Endothelial cell of umbilical vein (primary cell): ENCODE results near the gene MCRIP2. TPM values are rescaled to one million over a fixed set of nuclear protein-coding genes. Genes with fewer than 3 reads are reported as not detected.

Experiments used
- BruUV-seq: library from RNA; stranded (reverse); fragments of 400-500 nt; replicated peaks from 2 replicates; lab custom pipeline; 2021; lab: Mats Ljungman, UMichigan
- CTCF ChIA-PET: fragments of 300-600, 350-600 bp; sonication (Branson Sonifier 250); formaldehyde crosslinking; loops from one replicate; lab custom pipeline; 2021; ENCODE audit warnings: antibody characterized with exemption, inconsistent platforms; lab: Charles Lee
- POLR2A ChIA-PET: fragments of 300-600, 350-600 bp; sonication (Branson Sonifier 250); formaldehyde crosslinking; loops from one replicate; lab custom pipeline; 2021; ENCODE audit warnings: antibody characterized with exemption, inconsistent platforms; lab: Charles Lee
- DNase-seq: peaks from one replicate; pipeline ENCODE4 v3.0.0-alpha.2; 2011; ENCODE audit warnings: low read depth, low spot score
- FAIRE-seq: peaks from 2 replicates; lab custom pipeline; 2011; peaks lifted over from hg19 to GRCh38; lab: Jason Lieb, UNC
- H2AFZ ChIP-seq: 2 replicates; pipeline ENCODE4 v1.6.0; 2012; ENCODE audit warnings: low read depth, low read length, control low read depth, inconsistent platforms
- H3K27ac ChIP-seq: 2 replicates; pipeline ENCODE4 v1.5.1; 2011; ENCODE audit warnings: low read depth, mild to moderate bottlenecking, control low read depth, low read length, moderate library complexity; ENCODE audit not compliant: insufficient read depth
- H3K27me3 ChIP-seq, 2 experiments: 2 replicates each; pipeline versions ENCODE4 v1.6.0 to v1.6.1; 2011; ENCODE audit warnings: low read length in 2 of 2, mixed read lengths in 1 of 2; ENCODE audit not compliant: control insufficient read depth in 2 of 2, insufficient read depth in 2 of 2
- H3K36me3 ChIP-seq, 2 experiments: 2 replicates in 1 of 2; 3 replicates in 1 of 2; pipeline ENCODE4 v1.5.1; 2011; ENCODE audit warnings: low read length in 2 of 2, mild to moderate bottlenecking in 1 of 2, moderate library complexity in 1 of 2; ENCODE audit not compliant: control insufficient read depth in 2 of 2, insufficient read depth in 2 of 2; ENCODE audit errors: extremely low read depth in 1 of 2
- H3K4me1 ChIP-seq: 3 replicates; pipeline ENCODE4 v1.5.1; 2011; ENCODE audit warnings: mild to moderate bottlenecking, low read length; ENCODE audit not compliant: control insufficient read depth, insufficient read depth; ENCODE audit errors: extremely low read depth
- H3K4me2 ChIP-seq: 2 replicates; pipeline ENCODE4 v1.6.1; 2011; ENCODE audit warnings: low read length, control low read depth, mixed read lengths; ENCODE audit not compliant: insufficient read depth
- H3K4me3 ChIP-seq, 3 experiments: fragments of 200-600 bp in 1 of 3; sonication (generic), shearing (Covaris generic) in 1 of 3; replicated peaks in 1 of 3; 2 replicates each; pipeline ENCODE4 v1.5.1; 2011 to 2016; ENCODE audit warnings: control low read depth in 3 of 3, low read length in 3 of 3, mild to moderate bottlenecking in 2 of 3, inconsistent platforms in 1 of 3, low read depth in 1 of 3, moderate library complexity in 1 of 3; ENCODE audit not compliant: insufficient read depth in 1 of 3
- H3K79me2 ChIP-seq: 2 replicates; pipeline ENCODE4 v1.6.0; 2012; ENCODE audit warnings: low read length, inconsistent platforms; ENCODE audit not compliant: control insufficient read depth, insufficient read depth
- H3K9ac ChIP-seq: replicated peaks from 2 replicates; pipeline ENCODE3; 2011; ENCODE audit warnings: low read length, control low read depth; ENCODE audit not compliant: insufficient read depth; ENCODE audit errors: extremely low read depth
- H3K9me1 ChIP-seq: replicated peaks from 3 replicates; pipeline ENCODE4 v1.6.0; 2011; ENCODE audit warnings: mild to moderate bottlenecking, low read length; ENCODE audit not compliant: control insufficient read depth, insufficient read depth; ENCODE audit errors: extremely low read depth
- H3K9me3 ChIP-seq: replicated peaks from 2 replicates; pipeline ENCODE4 v1.5.1; 2012; ENCODE audit warnings: low read length, inconsistent platforms; ENCODE audit not compliant: control insufficient read depth, insufficient read depth
- H4K20me1 ChIP-seq: replicated peaks from 2 replicates; pipeline ENCODE3; 2011; ENCODE audit warnings: mild to moderate bottlenecking, low read length; ENCODE audit not compliant: control insufficient read depth, insufficient read depth; ENCODE audit errors: extremely low read depth
- EZH2 ChIP-seq: IDR thresholded peaks from 2 replicates; pipeline ENCODE4 v1.6.1; 2012; ENCODE audit warnings: borderline replicate concordance, low read depth, mild to moderate bottlenecking, moderate library complexity, low read length, inconsistent platforms; ENCODE audit not compliant: severe bottlenecking
- FOS ChIP-seq: IDR thresholded peaks from 2 replicates; pipeline ENCODE4 v1.6.1; 2011; ENCODE audit warnings: mild to moderate bottlenecking, low read length, moderate library complexity, borderline replicate concordance; ENCODE audit not compliant: insufficient read depth
- GATA2 ChIP-seq: IDR thresholded peaks from 2 replicates; pipeline ENCODE4 v1.7.0; 2011; ENCODE audit warnings: low read depth, mild to moderate bottlenecking, moderate library complexity, mixed read lengths, low read length; ENCODE audit not compliant: insufficient read length, insufficient read depth
- JUN ChIP-seq: IDR thresholded peaks from 2 replicates; pipeline ENCODE4 v1.6.1; 2011; ENCODE audit warnings: borderline replicate concordance, low read depth; ENCODE audit not compliant: insufficient read length, insufficient read depth
- MAX ChIP-seq: IDR thresholded peaks from 2 replicates; pipeline ENCODE4 v1.6.1; 2011; ENCODE audit not compliant: insufficient read depth, insufficient read length
- MYC ChIP-seq: IDR thresholded peaks from one replicate; pipeline ENCODE4 v1.6.1; 2011; ENCODE audit warnings: mild to moderate bottlenecking, low read depth, low read length
- POLR2A ChIP-seq: IDR thresholded peaks from 2 replicates; pipeline ENCODE4 v1.6.1; 2012; ENCODE audit warnings: low read depth, mild to moderate bottlenecking, control low read depth, low read length
- POLR2AphosphoS5 ChIP-seq: IDR thresholded peaks from 2 replicates; pipeline ENCODE4 v1.6.1; 2012; ENCODE audit warnings: low read depth, mild to moderate bottlenecking, control low read depth, low read length, moderate library complexity; ENCODE audit not compliant: insufficient read depth
- dilution Hi-C: fragments of 300-500 bp; cut with MboI; formaldehyde crosslinking; loops from one replicate; pipeline ENCODE4 v1.15.0; 2019; ENCODE audit warnings: low sequenced_read_pairs; ENCODE audit not compliant: extremely low pct_ligation_motif_present
- intact Hi-C: fragments of 100-400 bp; cut with micrococcal nuclease; formaldehyde crosslinking; loops from one replicate; pipeline ENCODE4 v1.10.0; 2022
- polyA plus RNA-seq, 4 experiments: library from polyadenylated mRNA; depleted of rRNA in 3 of 4; stranded (reverse) in 3 of 4; unstranded in 1 of 4; fragments of >200 nt; gene quantifications; 2 replicates each; pipeline versions ENCODE4 v1.2.1 to v1.2.3, GENCODE V29; 2011 to 2012; ENCODE audit warnings: missing spikeins in 1 of 4
- total RNA-seq: library from RNA; stranded (reverse); gene quantifications from 2 replicates; pipeline ENCODE4 v1.2.3, GENCODE V29; 2021
- TF ChIP-seq, protein P1 (sequence below), 2 donors: IDR thresholded peaks; 1 replicate in 1 of 2; 2 replicates in 1 of 2; pipeline ENCODE4 v1.5.1; 2011; ENCODE audit warnings: low read length in 2 of 2, mild to moderate bottlenecking in 2 of 2, moderate library complexity in 2 of 2, control low read depth in 1 of 2, inconsistent platforms in 1 of 2, low read depth in 1 of 2; ENCODE audit not compliant: insufficient read depth in 1 of 2; ENCODE audit errors: extremely low read depth in 1 of 2

MCRIP2 gene
- total and polyA plus RNA-seq, 2 donors (not counting 3 experiments of a cell fraction or from before 2014, with no cell fraction given), result 17.1 to 18.9 TPM

- dilution Hi-C loops (no loop called here), intact Hi-C loops (no loop called here)
- Histone ChIP-seq H4K20me1 (no peaks in the 10 kb centered on the region), H3K36me3 (peaks cover 0 to 2% of the 10 kb centered on the region in 2 experiments), H3K27me3 (no peaks in the 10 kb centered on the region), H2AFZ (no peak overlapping the region), H3K4me2 (no peak overlapping the region), H3K9ac (no peak overlapping the region), H3K4me1 (peaks cover 3% of the 10 kb centered on the region), H3K4me3 (no peak overlapping the region), H3K79me2 (no peaks in the 10 kb centered on the region), H3K9me1 (no peaks in the 10 kb centered on the region), H3K9me3 (no peaks in the 10 kb centered on the region), H3K27ac (no peak overlapping the region)
- CTCF ChIA-PET, result interaction anchor here (1.1 kb wide), 1 partner anchor 15 kb away, joined by 3 read pairs; the partner anchor contains the start of gene METTL26
- POLR2A ChIA-PET, result no interaction called here
- FAIRE-seq, result no peak
- no peak for DNase-seq
- no TSS peak for BruUV-seq
- TF ChIP-seq JUN (no peak), MYC (no peak)
These were observed 20.0 kb upstream of the MCRIP2 start for GRCh38 chr16:621526-622105.

GRCh38 chr16:622920-623280 lies 18.7 kb upstream of the MCRIP2 start:
- H3K9ac ChIP-seq, result no peak overlapping the region
- intact Hi-C loops, result no loop called here
- POLR2A ChIA-PET, result no interaction called here

More at GRCh38 chr16:622920-623280, 18.7 kb upstream of the MCRIP2 start:
- Histone ChIP-seq H3K9me1 (no peaks in the 10 kb centered on the region), H3K9me3 (no peaks in the 10 kb centered on the region), H3K36me3 (peaks cover 0 to 2% of the 10 kb centered on the region in 2 experiments), H3K27me3 (no peaks in the 10 kb centered on the region), H2AFZ (no peak overlapping the region), H3K79me2 (no peaks in the 10 kb centered on the region), H3K4me3 (no peak overlapping the region), H4K20me1 (no peaks in the 10 kb centered on the region), H3K27ac (no peak overlapping the region), H3K4me1 (peaks cover 3% of the 10 kb centered on the region), H3K4me2 (no peak overlapping the region)
- FAIRE-seq (no peak), DNase-seq (no peak)
- TF ChIP-seq MYC (no peak), POLR2A (no peak), MAX (no peak), EZH2 (no peak), FOS (no peak), GATA2 (no peak), JUN (no peak), POLR2AphosphoS5 (no peak)
- TF ChIP-seq, protein P1, sequence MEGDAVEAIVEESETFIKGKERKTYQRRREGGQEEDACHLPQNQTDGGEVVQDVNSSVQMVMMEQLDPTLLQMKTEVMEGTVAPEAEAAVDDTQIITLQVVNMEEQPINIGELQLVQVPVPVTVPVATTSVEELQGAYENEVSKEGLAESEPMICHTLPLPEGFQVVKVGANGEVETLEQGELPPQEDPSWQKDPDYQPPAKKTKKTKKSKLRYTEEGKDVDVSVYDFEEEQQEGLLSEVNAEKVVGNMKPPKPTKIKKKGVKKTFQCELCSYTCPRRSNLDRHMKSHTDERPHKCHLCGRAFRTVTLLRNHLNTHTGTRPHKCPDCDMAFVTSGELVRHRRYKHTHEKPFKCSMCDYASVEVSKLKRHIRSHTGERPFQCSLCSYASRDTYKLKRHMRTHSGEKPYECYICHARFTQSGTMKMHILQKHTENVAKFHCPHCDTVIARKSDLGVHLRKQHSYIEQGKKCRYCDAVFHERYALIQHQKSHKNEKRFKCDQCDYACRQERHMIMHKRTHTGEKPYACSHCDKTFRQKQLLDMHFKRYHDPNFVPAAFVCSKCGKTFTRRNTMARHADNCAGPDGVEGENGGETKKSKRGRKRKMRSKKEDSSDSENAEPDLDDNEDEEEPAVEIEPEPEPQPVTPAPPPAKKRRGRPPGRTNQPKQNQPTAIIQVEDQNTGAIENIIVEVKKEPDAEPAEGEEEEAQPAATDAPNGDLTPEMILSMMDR (IDR thresholded peaks at IDR 0.05; ENCODE audit: extremely low read depth in 1 of 2, insufficient read depth in 1 of 2, low read depth in 1 of 2, low read length in 2 of 2), result no peak
- BruUV-seq, result no TSS peak
- dilution Hi-C loops, result no loop called here
- CTCF ChIA-PET, result no interaction called here
